GM18868 (cell line): ENCODE results near the gene STX8.
"Not testable (repeated sequence)": the region's sequence is repeated elsewhere in the genome, so short reads cannot be mapped to it uniquely, and the experiment has no call there.

ENCODE experiments used
- ATAC-seq: cut with Tn5 transposase; IDR thresholded peaks from one replicate; pipeline ENCODE4 v1.9.1; 2021; ENCODE audit warnings: mild to moderate bottlenecking, moderate library complexity; ENCODE audit not compliant: unreplicated experiment

STX8 gene

GRCh38 chr17:9271989-9272388 lies 303.6 kb downstream of the STX8 start:
- no peak for ATAC-seq

- ATAC-seq = no peak
Observed at GRCh38 chr17:9270921-9271320, 304.7 kb downstream of the STX8 start.

- ATAC-seq = no peak
Observed at GRCh38 chr17:9269350-9270035, 306.1 kb downstream of the STX8 start.

GRCh38 chr17:9268546-9268945 lies 307.1 kb downstream of the STX8 start:
- ATAC-seq = no peak

- ATAC-seq = no peak
Observed at GRCh38 chr17:9266697-9267117, 308.9 kb downstream of the STX8 start.

GRCh38 chr17:9266031-9266680 lies 309.5 kb downstream of the STX8 start:
- ATAC-seq = no peak

GRCh38 chr17:9261081-9262012 lies 314.3 kb downstream of the STX8 start:
- ATAC-seq = no peak

GRCh38 chr17:9259419-9259818 lies 316.2 kb downstream of the STX8 start:
- no peak for ATAC-seq

GRCh38 chr17:9258115-9259015 lies 317.3 kb downstream of the STX8 start:
- no peak for ATAC-seq

GRCh38 chr17:9257630-9257965 lies 318.0 kb downstream of the STX8 start:
- ATAC-seq = not testable (repeated sequence)

- ATAC-seq = no peak
Observed at GRCh38 chr17:9256751-9257629, 318.6 kb downstream of the STX8 start.

GRCh38 chr17:9256361-9256750 lies 319.3 kb downstream of the STX8 start:
- no peak for ATAC-seq

- no peak for ATAC-seq
Observed at GRCh38 chr17:9255833-9256232, 319.8 kb downstream of the STX8 start.

GRCh38 chr17:9254841-9255240 lies 320.8 kb downstream of the STX8 start:
- no peak for ATAC-seq

GRCh38 chr17:9253308-9253707 lies 322.3 kb downstream of the STX8 start:
- ATAC-seq = no peak

GRCh38 chr17:9251273-9251672 lies 324.3 kb downstream of the STX8 start:
- ATAC-seq = no peak

- no peak for ATAC-seq
Observed at GRCh38 chr17:9249245-9249953, 326.2 kb downstream of the STX8 start.

- ATAC-seq = no peak
Observed at GRCh38 chr17:9247401-9247938, 328.1 kb downstream of the STX8 start.
